Pancreas (tissue), 10 donors: ENCODE results near the gene GPR142. TPM values are rescaled to one million over a fixed set of nuclear protein-coding genes. Genes with fewer than 3 reads are reported as not detected.

ENCODE experiments used
- ATAC-seq, 4 donors: fragments of 200-7000 bp; cut with Tn5 transposase; one replicate each; pipeline versions ENCODE4 v1.8.0 to v1.9.1; 2020; ENCODE audit warnings: mild to moderate bottlenecking in 4 of 4, moderate library complexity in 4 of 4
- DNase-seq, 6 donors: peaks; one replicate each; pipeline ENCODE4 v3.0.0-alpha.2; 2020
- FAIRE-seq: peaks from 2 replicates; lab custom pipeline; 2012; peaks lifted over from hg19 to GRCh38; lab: Jason Lieb, UNC
- H3K27ac ChIP-seq, 4 donors: fragments of 200-600 bp; sonication (generic); 1 replicate in 3 of 4; 2 replicates in 1 of 4; pipeline versions ENCODE4 v1.5.0 to v1.8.0; 2020
- H3K27me3 ChIP-seq, 4 donors: fragments of 200-600 bp; one replicate each; pipeline ENCODE4 v1.8.0; 2021
- H3K36me3 ChIP-seq, 3 donors: fragments of 200-600 bp; sonication (generic) in 1 of 3; one replicate each; pipeline versions ENCODE4 v1.5.0 to v1.8.0; 2020 to 2021
- H3K4me1 ChIP-seq, 3 donors: fragments of 200-600 bp; one replicate each; pipeline ENCODE4 v1.8.0; 2021
- H3K4me3 ChIP-seq, 4 donors: fragments of 200-600 bp; sonication (generic) in 2 of 4; one replicate each; pipeline versions ENCODE4 v1.5.0 to v1.8.0; 2020 to 2021
- H3K9me3 ChIP-seq, 4 donors: fragments of 200-600 bp; one replicate each; pipeline ENCODE4 v1.8.0; 2021
- CTCF ChIP-seq, 4 donors: fragments of 200-600 bp; sonication (generic) in 3 of 4; IDR thresholded peaks; one replicate each; pipeline versions ENCODE4 v1.5.0 to v1.8.0; 2021; ENCODE audit warnings: antibody characterized with exemption in 4 of 4
- WGBS, 2 donors: extraction: QIAGEN DNeasy Blood & Tissue Kit; methylation state at CpG; one replicate each; pipeline ENCODE4 v1.1.7; 2013; 5-methylcytosine and 5-hydroxymethylcytosine counted together
- intact Hi-C, 3 donors: fragments of 100-400 bp; cut with DNase I; formaldehyde crosslinking; loops; one replicate each; pipeline versions ENCODE4 v1.11.1 to v1.14.2; 2022
- polyA plus RNA-seq, 2 donors: library from polyadenylated mRNA; stranded (reverse); fragments of 200-250 nt; gene quantifications; one replicate each; pipeline ENCODE4 v1.2.3, GENCODE V29; 2013
- total RNA-seq, 6 donors: library from RNA; stranded (reverse); fragmentation: NEBNext Ultra II Directional in 4 of 6; extraction: Animal tissue kit (Norgen Biotek cat#: 25700) in 4 of 6; gene quantifications; one replicate each; pipeline versions ENCODE4 v1.2.1 to v1.2.4, GENCODE V29; 2021 to 2023
- donor health status: healthy with polysubstance abuse.
- donor health status: DM: no; HTN: no; CAD: no; lungs with moderate emphysema.
- donor health status: DM: no; HTN: no; CAD: no.
- donor health status: control.
- donor health status: control.
- donor health status: Bipolar disorder and iron deficiency.
- donor health status: DM: yes; HTN: yes; CAD: no.
- donor health status: DM: no; HTN: no; CAD: no.
- donor health status: DM: no; HTN: no; CAD: no.
- donor health status: DM: yes; HTN: yes; CAD: no.

The GPR142 gene
- total and polyA plus RNA-seq, 8 donors: 0.22 to 2.8 (median 0.56) TPM

DNA sequence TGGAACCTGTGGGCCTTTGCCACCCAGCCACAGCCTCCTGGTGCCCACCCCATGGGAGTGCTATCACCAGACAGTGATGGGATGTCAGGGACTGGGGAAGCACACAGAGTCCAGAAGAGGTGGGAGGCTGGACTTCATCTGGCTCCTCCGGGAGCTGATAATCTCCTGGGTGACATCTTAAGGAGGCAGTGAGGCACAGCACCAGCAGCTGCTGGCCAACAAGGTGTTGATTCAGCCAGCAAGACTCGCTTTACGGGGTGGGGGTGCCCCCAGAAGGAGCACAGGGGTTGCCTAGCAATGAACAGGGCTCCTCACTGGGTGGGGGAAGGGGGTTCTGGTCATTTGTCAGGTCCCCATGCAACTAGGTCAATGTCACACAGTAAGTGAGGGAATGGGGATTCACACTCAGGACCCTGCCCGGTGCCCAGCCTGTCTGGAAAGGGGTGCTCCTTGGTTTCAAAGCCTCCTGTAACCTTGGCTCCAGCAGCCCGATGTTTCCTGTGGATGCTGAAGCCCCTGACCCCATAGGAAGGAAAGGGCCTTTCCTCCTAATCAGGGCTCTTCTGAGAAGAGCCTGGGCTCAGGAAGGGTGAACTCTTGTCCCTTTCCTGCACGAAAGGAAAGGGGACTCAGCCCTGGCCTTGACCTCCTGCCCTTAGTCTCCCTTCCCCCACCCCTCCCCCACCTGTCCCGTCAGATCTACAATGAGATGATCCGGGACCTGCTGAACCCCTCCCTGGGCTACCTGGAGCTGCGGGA lies 23.6 kb upstream of the GPR142 start:
- peak in 2 of 4 donors; percentile 8 to 30 for ATAC-seq
- no peak for FAIRE-seq
- no peaks in the 10 kb centered on the region for H3K9me3 ChIP-seq
- TF ChIP-seq CTCF (IDR thresholded peaks at IDR 0.05): no peak
- H3K27me3 ChIP-seq: no peaks in the 10 kb centered on the region
- no peak overlapping the region for H3K27ac ChIP-seq
- no peaks in the 10 kb centered on the region for H3K4me1 ChIP-seq
- no peaks in the 10 kb centered on the region for H3K36me3 ChIP-seq
- no peak overlapping the region for H3K4me3 ChIP-seq
- DNase-seq: no peak
- intact Hi-C loops: no loop called here
- 31 to 40% methylated on average over 9 of the region's 9 CpGs for WGBS, 2 donors

GRCh38 chr17:74344658-74345057 lies 22.6 kb upstream of the GPR142 start:
- ATAC-seq: no peak
- intact Hi-C loops: no loop called here
- no peaks in the 10 kb centered on the region for H3K9me3 ChIP-seq
- FAIRE-seq: no peak
- TF ChIP-seq CTCF (IDR thresholded peaks at IDR 0.05): no peak
- H3K27ac ChIP-seq: no peak overlapping the region
- H3K27me3 ChIP-seq: no peaks in the 10 kb centered on the region
- no peaks in the 10 kb centered on the region for H3K4me1 ChIP-seq
- no peak overlapping the region for H3K4me3 ChIP-seq
- no peaks in the 10 kb centered on the region for H3K36me3 ChIP-seq
- no peak for DNase-seq
- 38 to 42% methylated on average over 21 of the region's 21 CpGs for WGBS, 2 donors

GRCh38 chr17:74345433-74346241 lies 21.7 kb upstream of the GPR142 start:
- H3K27ac ChIP-seq: no peak overlapping the region
- FAIRE-seq: no peak
- 63% methylated on average over 12 to 13 of the region's 13 CpGs for WGBS, 2 donors
- peak in 1 of 6 donors; percentile 43 for DNase-seq
- ATAC-seq: no peak
- H3K36me3 ChIP-seq: no peaks in the 10 kb centered on the region
- intact Hi-C loops: no loop called here
- H3K9me3 ChIP-seq: no peaks in the 10 kb centered on the region
- TF ChIP-seq CTCF (IDR thresholded peaks at IDR 0.05): no peak
- no peaks in the 10 kb centered on the region for H3K4me1 ChIP-seq
- H3K27me3 ChIP-seq: no peaks in the 10 kb centered on the region
- H3K4me3 ChIP-seq: no peak overlapping the region

DNA sequence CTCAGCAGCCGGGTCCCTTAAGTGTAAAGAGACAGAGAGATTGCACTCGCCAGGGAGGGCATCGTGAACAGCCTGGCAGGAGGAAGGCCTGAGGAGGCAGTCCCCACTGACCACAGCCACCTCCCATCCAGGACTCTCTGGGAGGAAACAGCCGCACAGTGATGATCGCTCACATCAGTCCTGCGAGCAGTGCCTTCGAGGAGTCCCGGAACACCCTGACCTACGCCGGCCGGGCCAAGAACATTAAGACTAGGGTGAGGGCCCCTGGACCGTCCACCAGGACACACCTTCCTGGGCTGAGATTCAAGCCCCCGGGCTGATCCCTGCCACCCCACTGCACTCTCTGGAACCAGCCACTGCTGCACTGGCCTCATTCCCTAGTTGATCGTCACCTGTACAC lies 19.7 kb upstream of the GPR142 start:
- ATAC-seq (no peak), DNase-seq (no peak), FAIRE-seq (no peak)
- intact Hi-C loops: no loop called here
- Histone ChIP-seq H3K4me1 (no peaks in the 10 kb centered on the region), H3K9me3 (no peaks in the 10 kb centered on the region), H3K4me3 (no peak overlapping the region), H3K27me3 (peaks cover 0 to 12% (median 2%) of the 10 kb centered on the region in 4 donors), H3K36me3 (no peaks in the 10 kb centered on the region), H3K27ac (no peak overlapping the region)
- no peak for TF ChIP-seq CTCF (IDR thresholded peaks at IDR 0.05)
- 66 to 77% methylated on average over 14 of the region's 14 CpGs for WGBS, 2 donors
